CD4-positive, alpha-beta T cell treated with Interleukin-17A for 1 hour (primary cell): ENCODE results near the gene PDE6A.

Source experiments
- DNase-seq: peaks from one replicate; pipeline ENCODE4 v3.0.0-alpha.2; 2020

Gene PDE6A

GRCh38 chr5:149857499-149857898 is 87.1 kb downstream of the PDE6A start:
- no peak for DNase-seq

- DNase-seq = no peak
Measured at GRCh38 chr5:149855366-149855765, 89.2 kb downstream of the PDE6A start.

GRCh38 chr5:149854866-149855265 is 89.7 kb downstream of the PDE6A start:
- no peak for DNase-seq

GRCh38 chr5:149853701-149854100 is 90.9 kb downstream of the PDE6A start:
- no peak for DNase-seq

GRCh38 chr5:149853331-149853648 is 91.3 kb downstream of the PDE6A start:
- DNase-seq = no peak

GRCh38 chr5:149852641-149853330 is 91.8 kb downstream of the PDE6A start:
- DNase-seq = peak; percentile 36

- DNase-seq = no peak
Measured at GRCh38 chr5:149851211-149851610, 93.4 kb downstream of the PDE6A start.

- no peak for DNase-seq
Measured at GRCh38 chr5:149849966-149850910, 94.4 kb downstream of the PDE6A start.

- no peak for DNase-seq
Measured at GRCh38 chr5:149849280-149849965, 95.2 kb downstream of the PDE6A start.

GRCh38 chr5:149847611-149848010 is 97.0 kb downstream of the PDE6A start:
- no peak for DNase-seq

- no peak for DNase-seq
Measured at GRCh38 chr5:149846021-149846420, 98.6 kb downstream of the PDE6A start.

GRCh38 chr5:149845601-149846000 is 99.0 kb downstream of the PDE6A start:
- no peak for DNase-seq

GRCh38 chr5:149841851-149842793 is 102.5 kb downstream of the PDE6A start:
- DNase-seq = no peak

GRCh38 chr5:149840226-149840825 is 104.3 kb downstream of the PDE6A start:
- DNase-seq = no peak

- no peak for DNase-seq
Measured at GRCh38 chr5:149839761-149840160, 104.8 kb downstream of the PDE6A start.

GRCh38 chr5:149838881-149839739 is 105.5 kb downstream of the PDE6A start:
- DNase-seq = no peak

- DNase-seq = no peak
Measured at GRCh38 chr5:149837680-149838269, 106.8 kb downstream of the PDE6A start.

- DNase-seq = no peak
Measured at GRCh38 chr5:149836451-149837139, 108.0 kb downstream of the PDE6A start.

- DNase-seq = peak; percentile 66
Measured at GRCh38 chr5:149834246-149834855, 110.2 kb downstream of the PDE6A start.
